Mesodermal cell (in vitro differentiated cells): Measurements from ENCODE around the gene ELL3.
A peak's percentile ranks its signal among the peaks of the same experiment; 100 is the strongest.
"Not testable (repeated sequence)": the region's sequence is repeated elsewhere in the genome, so short reads cannot be mapped to it uniquely, and the experiment has no call there.

Source experiments
- H3K27ac ChIP-seq: 2 replicates; pipeline ENCODE4 v1.7.0; 2013; ENCODE audit warnings: mild to moderate bottlenecking, low read depth, low read length, moderate library complexity; ENCODE audit not compliant: severe bottlenecking
- H3K36me3 ChIP-seq: 2 replicates; pipeline ENCODE4 v1.7.1; 2013; ENCODE audit warnings: mild to moderate bottlenecking, low read length, moderate library complexity; ENCODE audit not compliant: control insufficient read depth, insufficient read depth
- H3K4me1 ChIP-seq: one replicate; pipeline ENCODE4 v1.7.1; 2013; ENCODE audit warnings: mild to moderate bottlenecking, low read length; ENCODE audit not compliant: insufficient read depth, control insufficient read depth, poor library complexity, severe bottlenecking
- H3K4me3 ChIP-seq: 2 replicates; pipeline ENCODE4 v1.7.0; 2013; ENCODE audit warnings: low read length, control low read depth, mild to moderate bottlenecking; ENCODE audit not compliant: insufficient read depth, poor library complexity, severe bottlenecking; ENCODE audit errors: extremely low read depth
- H3K9me3 ChIP-seq: 2 replicates; pipeline ENCODE4 v1.7.1; 2013; ENCODE audit warnings: mild to moderate bottlenecking, low read length, moderate library complexity; ENCODE audit not compliant: control insufficient read depth
- WGBS, 2 experiments: methylation state at CpG; one replicate each; pipeline ENCODE4 v1.1.5; 2013; ENCODE audit warnings: missing lambda C conversion rate in 2 of 2; ENCODE audit not compliant: insufficient coverage in 2 of 2; 5-methylcytosine and 5-hydroxymethylcytosine counted together

The ELL3 gene

GRCh38 chr15:43763819-43764446 lies 12.8 kb downstream of the ELL3 start:
- Histone ChIP-seq H3K27ac (no peak overlapping the region), H3K4me1 (no peaks in the 10 kb centered on the region), H3K4me3 (no peak overlapping the region), H3K9me3 (no peaks in the 10 kb centered on the region), H3K36me3 (peaks cover 98% of the 10 kb centered on the region)
- 78 to 100% methylated on average over 1 of the region's 2 CpGs for WGBS, 2 experiments

- Histone ChIP-seq H3K36me3 (peaks cover 98% of the 10 kb centered on the region), H3K27ac (no peak overlapping the region), H3K4me3 (no peak overlapping the region), H3K4me1 (no peaks in the 10 kb centered on the region), H3K9me3 (no peaks in the 10 kb centered on the region)
- 90 to 98% methylated on average over 5 to 6 of the region's 6 CpGs for WGBS, 2 experiments
Observed at GRCh38 chr15:43762824-43763223, 13.9 kb downstream of the ELL3 start.

GRCh38 chr15:43751885-43752284 lies 24.9 kb downstream of the ELL3 start:
- H3K36me3 ChIP-seq: peaks cover 75% of the 10 kb centered on the region
- WGBS, 2 experiments: 94 to 98% methylated on average over 4 of the region's 6 CpGs
- peaks cover 5% of the 10 kb centered on the region for H3K4me1 ChIP-seq
- H3K9me3 ChIP-seq: no peaks in the 10 kb centered on the region
- H3K4me3 ChIP-seq: no peak overlapping the region
- no peak overlapping the region for H3K27ac ChIP-seq

GRCh38 chr15:43749690-43750345 lies 26.9 kb downstream of the ELL3 start:
- H3K4me1 ChIP-seq: peaks cover 5% of the 10 kb centered on the region
- WGBS, 2 experiments: 91 to 98% methylated on average over 6 to 10 of the region's 12 CpGs
- H3K4me3 ChIP-seq: no peak overlapping the region
- no peak overlapping the region for H3K27ac ChIP-seq
- H3K9me3 ChIP-seq: no peaks in the 10 kb centered on the region
- H3K36me3 ChIP-seq: peaks cover 56% of the 10 kb centered on the region

- H3K27ac ChIP-seq: no peak overlapping the region
- H3K4me3 ChIP-seq: peak overlapping the region; percentile 72
Observed at GRCh38 chr15:43748376-43748775, 28.4 kb downstream of the ELL3 start.

GRCh38 chr15:43746903-43747309 lies 29.9 kb downstream of the ELL3 start:
- WGBS, 2 experiments: 0% methylated on average over 2 to 4 of the region's 12 CpGs

More at GRCh38 chr15:43748376-43748775, 28.4 kb downstream of the ELL3 start:
- peaks cover 42% of the 10 kb centered on the region for H3K36me3 ChIP-seq
- H3K9me3 ChIP-seq: no peaks in the 10 kb centered on the region
- WGBS, 2 experiments: 88% methylated on average over 1 of the region's 3 CpGs; no CpG with 5 or more reads in 1 of the 2 experiments
- H3K4me1 ChIP-seq: peaks cover 5% of the 10 kb centered on the region

GRCh38 chr15:43746245-43746902 lies 30.4 kb downstream of the ELL3 start, which contains the start of gene PDIA3:
Gene PDIA3 (plus strand): TSS chr15:43746438. CDS start chr15:43746540, 102 bp downstream.
- H3K27ac ChIP-seq: peak within 1 kb of the TSS; percentile 91
- peak within 1 kb of the TSS; percentile 72 for H3K4me3 ChIP-seq
- H3K36me3 ChIP-seq: peaks cover 22% of the 10 kb centered on the region
- H3K4me1 ChIP-seq, H3K9me3 ChIP-seq: not testable (repeated sequence)
- 0 to 1% methylated on average over 35 to 74 of the region's 84 CpGs for WGBS, 2 experiments

More at GRCh38 chr15:43746903-43747309, 29.9 kb downstream of the ELL3 start:
- Histone ChIP-seq H3K4me3 (peak overlapping the region; percentile 72), H3K27ac (peak overlapping the region; percentile 91), H3K36me3 (peaks cover 28% of the 10 kb centered on the region)
- not testable (repeated sequence) for H3K4me1 ChIP-seq, H3K9me3 ChIP-seq

- 67 to 90% methylated on average over 4 of the region's 6 CpGs for WGBS, 2 experiments
- no peaks in the 10 kb centered on the region for H3K36me3 ChIP-seq
- no peak overlapping the region for H3K27ac ChIP-seq
- H3K9me3 ChIP-seq: no peaks in the 10 kb centered on the region
- H3K4me3 ChIP-seq: no peak overlapping the region
- no peaks in the 10 kb centered on the region for H3K4me1 ChIP-seq
Observed at GRCh38 chr15:43735416-43735815, 41.4 kb downstream of the ELL3 start.

GRCh38 chr15:43728053-43728725 lies 48.6 kb downstream of the ELL3 start:
- not testable (repeated sequence) for H3K9me3 ChIP-seq, H3K4me1 ChIP-seq, H3K27ac ChIP-seq, H3K36me3 ChIP-seq, H3K4me3 ChIP-seq
- no CpG with 5 or more reads among the region's 1 CpG for WGBS, 2 experiments

- H3K4me3 ChIP-seq, H3K9me3 ChIP-seq, H3K27ac ChIP-seq, H3K4me1 ChIP-seq, H3K36me3 ChIP-seq: not testable (repeated sequence)
- WGBS, 2 experiments: 100% methylated on average over 1 of the region's 1 CpG
Observed at GRCh38 chr15:43726306-43726705, 50.5 kb downstream of the ELL3 start.
